Fibroblast of skin of right quadriceps (primary cell): ENCODE results near the gene MDH1.
"Not testable (repeated sequence)": the region's sequence is repeated elsewhere in the genome, so short reads cannot be mapped to it uniquely, and the experiment has no call there.

Source experiments
- DNase-seq: peaks from one replicate; pipeline ENCODE4 v3.0.0-alpha.2; 2013

The MDH1 gene

DNA sequence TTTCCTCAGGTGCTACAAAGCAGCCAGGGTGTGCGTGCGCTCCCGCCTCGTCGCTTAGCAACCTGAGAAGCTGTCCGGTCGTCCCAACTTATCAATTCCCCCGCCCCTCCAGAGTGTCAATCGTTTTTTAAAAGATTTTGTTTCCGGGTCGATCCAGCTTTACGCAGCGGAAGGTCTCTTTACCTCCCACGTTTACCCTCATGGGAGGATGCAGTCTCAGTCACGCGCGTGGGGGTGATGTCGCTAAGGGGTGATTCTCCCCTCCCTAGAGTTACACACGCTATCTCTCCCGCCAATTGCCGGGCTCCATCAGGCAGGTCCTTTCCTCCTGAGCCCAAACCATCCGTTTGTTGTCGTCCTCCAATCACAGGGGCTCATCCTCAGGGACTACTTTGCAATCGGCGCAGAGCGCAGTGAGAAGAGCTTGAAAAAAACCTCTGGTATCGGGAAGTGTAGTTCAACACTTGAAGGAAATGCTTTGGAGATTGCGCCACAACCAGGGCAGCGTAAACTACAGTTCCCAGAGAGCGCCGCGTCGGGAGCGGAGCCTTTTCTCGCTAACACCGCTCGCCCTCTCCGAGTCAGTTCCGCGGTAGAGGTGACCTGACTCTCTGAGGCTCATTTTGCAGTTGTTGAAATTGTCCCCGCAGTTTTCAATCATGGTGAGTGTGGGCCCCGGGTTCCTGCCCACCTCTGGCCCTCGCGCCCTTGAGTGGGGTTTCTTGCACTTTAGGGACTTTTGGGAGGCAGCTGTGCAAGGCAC, at the start of gene MDH1, which contains the start of gene WDPCP:
Gene MDH1 (plus strand): TSS at position 579 of the 763 bp plus-strand sequence. CDS start 81 bp downstream, at position 660.
Gene WDPCP (minus strand): TSS at position 93 of the 763 bp plus-strand sequence. CDS start 206 bp downstream, outside the sequence.
- peak; percentile 100 for DNase-seq

DNA sequence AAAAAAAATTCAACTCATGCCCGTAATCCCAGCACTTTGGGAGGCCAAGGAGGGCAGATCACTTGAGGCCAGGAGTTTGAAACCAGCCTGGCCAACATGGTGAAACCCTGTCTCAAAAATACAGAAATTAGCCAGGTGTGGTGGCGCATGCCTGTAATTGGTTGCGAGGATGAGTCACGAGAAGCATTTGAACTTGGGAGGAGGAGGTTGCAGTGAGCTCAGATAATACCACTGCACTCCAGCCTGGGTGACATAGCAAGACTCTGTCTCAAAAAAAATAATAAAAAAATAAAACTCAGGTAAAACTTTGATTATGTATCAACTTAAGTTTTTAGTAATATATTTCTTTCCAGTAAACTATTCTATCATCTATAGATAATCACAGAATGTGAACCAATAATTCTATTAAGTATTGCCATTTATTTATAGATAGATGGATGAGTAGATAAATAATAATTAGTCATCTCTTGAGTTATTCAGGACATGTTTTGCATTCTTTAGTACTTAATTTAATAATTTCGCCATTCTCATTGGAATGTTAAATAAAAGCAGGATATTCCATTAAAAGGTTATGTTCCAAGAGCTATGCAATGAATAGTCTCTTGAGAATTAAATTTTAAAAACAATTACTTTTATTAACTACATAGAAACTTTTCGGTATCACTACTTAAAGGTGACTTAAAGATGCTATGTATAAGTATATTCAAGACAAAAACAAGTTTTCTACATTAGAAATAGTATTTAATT, 49.2 kb upstream of the MDH1 start:
- no peak for DNase-seq

GRCh38 chr2:63544017-63544627, 44.6 kb upstream of the MDH1 start:
- peak; percentile 7 for DNase-seq

GRCh38 chr2:63545023-63545422, 43.7 kb upstream of the MDH1 start:
- DNase-seq: no peak

DNA sequence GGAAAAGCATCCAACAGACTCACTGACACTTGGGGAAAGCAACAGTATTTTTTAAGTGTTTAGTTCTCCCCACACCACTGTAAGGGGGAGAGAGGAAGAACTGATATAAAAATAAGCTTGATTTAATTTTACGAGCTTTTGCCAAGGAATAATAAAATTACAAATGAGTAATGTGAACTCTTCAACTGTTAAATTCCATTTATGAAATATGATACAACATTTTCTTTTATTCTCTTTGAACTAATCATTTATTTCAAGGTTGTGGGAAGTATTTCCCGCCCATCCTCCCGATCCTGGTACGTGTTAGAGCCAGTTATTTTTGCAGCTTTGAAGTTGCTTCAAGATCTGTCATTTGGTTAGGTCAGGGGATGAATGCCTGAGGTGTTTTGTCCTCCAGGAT, 35.7 kb upstream of the MDH1 start:
- DNase-seq: peak; percentile 47

DNA sequence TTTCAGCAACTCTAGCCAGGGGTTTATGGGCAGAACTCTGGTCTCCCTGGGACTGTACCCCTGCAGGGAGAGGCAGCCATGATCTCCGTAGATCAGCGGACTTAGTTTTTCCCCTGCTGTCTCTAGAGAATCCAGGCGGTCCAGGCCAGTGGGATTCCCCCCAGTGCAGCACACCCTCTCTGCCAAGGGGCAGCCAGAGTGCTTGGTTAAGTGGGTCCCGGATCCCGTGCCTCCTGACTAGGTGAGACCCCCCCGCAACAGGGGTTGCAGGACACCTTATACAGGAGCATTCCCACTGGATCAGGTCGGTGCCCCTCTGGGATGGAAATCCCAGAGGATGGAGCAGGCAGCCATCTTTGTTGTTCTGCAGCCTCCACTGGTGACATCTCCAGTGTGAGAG, 33.5 kb upstream of the MDH1 start:
- no peak for DNase-seq

GRCh38 chr2:63555931-63556330, 32.8 kb upstream of the MDH1 start:
- no peak for DNase-seq

DNA sequence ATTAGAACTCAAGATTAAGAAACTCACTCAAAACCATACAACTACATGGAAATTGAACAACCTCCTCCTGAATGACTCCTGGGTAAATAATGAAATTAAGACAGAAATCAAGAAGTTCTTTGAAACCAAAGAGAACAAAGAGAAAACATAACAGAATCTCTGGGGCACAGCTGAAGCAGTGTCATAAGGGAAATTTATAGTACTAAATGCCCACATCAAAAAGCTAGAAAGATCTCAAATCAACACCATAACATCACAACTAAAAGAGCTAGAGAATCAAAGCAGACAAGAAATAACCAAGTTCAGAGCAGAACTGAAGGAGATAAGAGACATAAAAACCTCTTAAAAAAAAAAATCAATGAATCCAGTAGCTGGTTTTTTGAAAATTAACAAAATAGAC, 30.9 kb upstream of the MDH1 start:
- DNase-seq: not testable (repeated sequence)

- DNase-seq: not testable (repeated sequence)
These were observed 29.8 kb upstream of the MDH1 start for GRCh38 chr2:63558922-63559321.

DNA sequence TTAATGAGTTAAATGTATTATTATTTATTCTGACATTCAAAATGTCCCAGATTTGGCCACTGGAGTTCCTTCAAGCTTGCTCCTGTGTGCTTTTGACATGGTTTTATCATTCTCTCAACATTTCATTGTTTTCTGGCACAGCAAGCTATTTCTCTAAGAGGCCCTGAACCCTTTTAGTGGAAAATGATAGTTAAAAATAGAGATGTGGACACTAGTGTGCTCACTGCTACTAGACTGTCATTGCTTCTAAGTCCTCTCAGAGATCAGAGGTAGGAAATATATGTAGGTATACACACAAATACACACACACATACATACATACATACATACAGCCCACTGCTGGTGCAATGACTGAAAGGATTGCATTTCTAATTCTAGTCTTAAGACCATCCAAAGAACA, 26.0 kb upstream of the MDH1 start:
- no peak for DNase-seq

DNA sequence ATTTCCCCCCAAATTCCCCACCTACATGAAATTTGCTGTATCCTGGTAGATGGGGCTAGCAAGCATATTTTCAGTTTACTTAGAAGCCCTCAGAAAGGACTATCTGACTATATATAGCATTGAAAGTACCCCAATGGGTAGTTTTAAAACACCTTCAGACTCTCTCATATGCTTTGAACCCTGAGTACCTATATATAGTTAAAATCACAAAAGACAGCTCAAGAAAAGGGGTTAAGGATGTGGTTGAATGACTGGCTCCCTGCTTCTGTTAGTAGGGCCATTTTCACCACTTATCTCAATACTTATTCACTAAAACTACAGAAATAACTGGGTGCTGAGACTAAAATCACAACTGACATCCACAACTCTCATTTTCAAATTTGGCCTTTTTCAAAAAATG, 19.0 kb upstream of the MDH1 start:
- DNase-seq: no peak

DNA sequence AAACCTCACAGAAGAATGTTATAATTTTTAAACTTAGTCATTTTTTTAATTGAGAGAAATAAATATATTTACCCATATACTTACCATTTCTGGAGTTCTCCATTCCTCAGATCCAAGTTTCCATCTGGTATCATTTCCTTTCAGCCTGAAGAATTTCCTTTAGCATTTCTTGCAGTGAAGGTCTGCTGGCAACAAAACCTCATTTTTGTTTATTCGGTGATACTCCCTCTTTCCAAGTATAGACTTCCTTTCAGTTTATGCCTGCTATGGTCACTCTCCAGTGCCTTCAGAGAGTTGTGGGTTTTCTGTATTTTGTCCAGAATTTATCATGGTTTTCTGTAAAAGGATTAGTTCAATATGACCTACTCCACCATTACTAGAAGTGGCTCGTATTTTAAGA, 17.5 kb upstream of the MDH1 start:
- no peak for DNase-seq

GRCh38 chr2:63572001-63572400, 16.8 kb upstream of the MDH1 start:
- no peak for DNase-seq

GRCh38 chr2:63573026-63573425, 15.7 kb upstream of the MDH1 start:
- DNase-seq: not testable (repeated sequence)

DNA sequence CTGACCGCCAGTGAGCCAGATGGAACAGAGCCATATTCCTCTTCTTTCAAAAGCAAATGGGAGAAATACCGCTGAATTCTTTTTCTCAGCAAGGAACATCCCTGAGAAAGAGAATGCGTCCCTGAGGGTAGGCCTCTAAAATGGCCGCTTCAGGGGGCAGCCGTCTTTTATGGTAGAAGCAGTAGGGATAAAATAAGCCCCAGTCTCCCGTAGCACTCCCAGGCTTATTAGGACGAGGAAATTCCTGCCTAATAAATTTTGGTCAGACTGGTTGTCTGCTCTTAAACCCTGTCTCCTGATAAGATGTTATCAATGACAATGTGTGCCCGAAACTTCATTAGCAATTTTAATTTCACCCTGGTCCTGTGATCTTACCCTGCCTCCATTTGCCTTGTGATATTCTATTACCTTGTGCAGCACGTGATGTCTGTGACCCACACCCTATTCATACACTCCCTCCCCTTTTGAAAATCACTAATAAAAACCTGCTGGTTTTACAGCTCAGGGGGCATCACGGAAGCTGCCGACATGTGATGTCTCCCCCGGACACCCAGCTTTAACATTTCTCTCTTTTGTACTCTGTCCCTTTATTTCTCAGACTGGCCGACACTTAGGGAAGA, 14.9 kb upstream of the MDH1 start:
- DNase-seq: not testable (repeated sequence)

GRCh38 chr2:63576546-63576945, 12.2 kb upstream of the MDH1 start:
- DNase-seq: no peak

DNA sequence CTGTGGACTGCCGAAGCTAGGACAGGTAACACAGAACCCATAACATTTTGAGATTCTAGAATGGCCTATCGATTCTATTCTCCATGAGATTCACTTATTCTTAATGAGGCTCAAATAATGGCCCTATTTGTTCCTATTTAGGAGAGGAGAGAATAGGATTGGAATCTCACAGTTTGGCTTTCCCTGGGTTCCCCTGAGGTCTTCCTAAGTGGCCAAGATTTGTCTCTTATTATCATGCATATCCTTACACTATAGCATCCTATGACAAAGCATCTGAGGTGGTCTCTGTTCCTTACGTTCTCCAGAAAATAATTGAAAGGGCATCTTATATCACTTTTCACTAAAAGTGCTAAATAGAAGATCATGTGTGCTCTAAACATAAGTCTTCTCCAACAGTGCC, 10.0 kb upstream of the MDH1 start:
- no peak for DNase-seq

- DNase-seq: no peak
These were observed 8.0 kb upstream of the MDH1 start for GRCh38 chr2:63580651-63581297.

DNA sequence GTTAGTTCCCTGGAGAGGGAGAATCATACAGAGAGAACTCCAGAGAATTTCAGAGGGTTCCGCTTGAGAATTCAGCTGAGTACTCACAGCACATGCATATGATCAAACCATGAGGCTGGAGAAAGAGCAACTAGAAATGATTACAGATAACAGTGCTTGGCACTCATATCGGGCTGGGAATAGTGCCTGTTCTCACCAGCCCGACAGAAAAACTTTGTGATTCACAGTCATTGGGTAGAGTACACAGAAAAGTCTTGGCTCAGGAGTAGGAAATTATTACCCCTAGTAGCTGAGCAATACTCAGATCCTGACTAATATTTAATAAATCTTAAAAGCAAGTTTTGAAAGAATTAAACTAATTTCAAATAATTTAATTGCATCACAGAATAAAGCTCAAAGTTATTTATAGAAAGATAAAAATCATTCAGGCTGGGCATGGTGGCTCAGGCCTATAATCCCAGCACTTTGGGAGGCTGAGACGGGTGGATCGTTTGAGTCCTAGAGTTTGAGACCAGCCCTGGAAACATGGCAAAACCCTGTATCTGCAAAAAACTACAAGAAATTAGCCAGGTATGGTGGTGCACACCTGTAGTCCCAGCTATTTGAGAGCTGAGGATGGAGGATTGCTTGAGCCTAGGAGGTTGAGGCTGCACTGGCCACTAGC, 7.3 kb upstream of the MDH1 start:
- no peak for DNase-seq

GRCh38 chr2:63582873-63583272, 5.9 kb upstream of the MDH1 start:
- no peak for DNase-seq

DNA sequence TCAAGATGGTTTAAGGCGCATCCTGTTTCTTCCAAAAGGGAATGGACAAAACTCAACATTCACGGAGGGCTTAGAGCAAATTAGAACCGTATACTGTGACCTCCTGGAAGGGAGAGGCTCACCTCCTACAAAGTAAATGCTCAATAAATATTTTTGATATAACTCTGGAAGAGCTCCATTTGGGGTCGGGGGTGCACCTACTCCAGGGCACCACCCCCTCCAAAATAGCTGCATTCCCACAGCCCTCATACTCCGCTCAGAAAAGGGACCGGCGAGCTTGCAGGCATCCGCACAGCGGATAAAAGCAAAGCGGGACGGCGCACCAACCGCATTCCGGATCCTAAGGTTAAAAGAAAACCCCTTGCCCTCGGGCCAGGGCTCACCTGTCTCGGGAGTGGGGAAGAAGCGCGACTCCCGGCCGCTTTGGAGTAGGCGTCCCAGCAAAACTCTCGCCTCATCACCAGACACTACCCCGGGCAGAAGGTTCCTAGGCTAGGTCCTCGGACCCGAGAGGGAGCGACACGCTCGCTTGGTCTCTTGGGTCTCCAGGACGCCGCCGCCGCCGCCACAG, 864 bp upstream of the MDH1 start:
- DNase-seq: no peak
